Cerebellar cortex (tissue), 1 donor: ENCODE measurements around the gene LHPP.

Experiments
- DNase-seq: peaks from one replicate; pipeline ENCODE4 v3.0.0-alpha.2; 2015; ENCODE audit warnings: low spot score

LHPP gene

DNA sequence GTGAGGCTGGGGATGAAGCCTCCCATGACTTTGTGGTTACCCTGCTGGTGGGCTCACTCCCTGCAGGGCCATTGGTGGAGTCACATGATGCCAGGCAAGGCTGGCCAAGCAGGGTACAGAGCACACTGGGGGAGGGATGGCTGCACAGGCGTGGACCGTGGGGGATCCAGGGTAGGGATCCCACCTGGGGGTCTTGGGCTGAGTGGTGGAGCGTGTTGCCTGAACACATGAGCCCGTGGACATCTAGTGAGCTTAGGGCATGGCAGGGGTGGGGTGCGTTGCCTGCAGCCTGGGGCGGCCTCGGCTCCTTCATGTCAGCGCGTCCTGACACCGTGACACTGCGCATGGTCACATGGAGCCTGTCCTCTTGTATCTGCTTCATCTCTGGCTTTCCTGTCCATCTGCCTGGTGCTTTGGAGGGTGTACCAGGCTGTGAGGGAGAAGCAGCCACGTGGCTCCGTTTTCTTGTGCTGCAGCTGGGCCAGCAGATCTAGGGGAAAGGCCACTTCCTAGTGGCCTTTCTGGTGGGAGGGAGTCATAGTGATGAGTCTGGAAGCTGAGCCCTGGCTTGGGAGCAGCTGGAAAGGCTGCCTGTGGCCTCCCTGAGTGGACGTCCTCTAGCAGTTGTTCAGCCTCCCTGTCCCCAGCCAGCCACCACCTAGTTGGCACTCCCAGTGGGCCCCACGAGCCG is 96.2 kb downstream of the LHPP start:
- DNase-seq: no peak

DNA sequence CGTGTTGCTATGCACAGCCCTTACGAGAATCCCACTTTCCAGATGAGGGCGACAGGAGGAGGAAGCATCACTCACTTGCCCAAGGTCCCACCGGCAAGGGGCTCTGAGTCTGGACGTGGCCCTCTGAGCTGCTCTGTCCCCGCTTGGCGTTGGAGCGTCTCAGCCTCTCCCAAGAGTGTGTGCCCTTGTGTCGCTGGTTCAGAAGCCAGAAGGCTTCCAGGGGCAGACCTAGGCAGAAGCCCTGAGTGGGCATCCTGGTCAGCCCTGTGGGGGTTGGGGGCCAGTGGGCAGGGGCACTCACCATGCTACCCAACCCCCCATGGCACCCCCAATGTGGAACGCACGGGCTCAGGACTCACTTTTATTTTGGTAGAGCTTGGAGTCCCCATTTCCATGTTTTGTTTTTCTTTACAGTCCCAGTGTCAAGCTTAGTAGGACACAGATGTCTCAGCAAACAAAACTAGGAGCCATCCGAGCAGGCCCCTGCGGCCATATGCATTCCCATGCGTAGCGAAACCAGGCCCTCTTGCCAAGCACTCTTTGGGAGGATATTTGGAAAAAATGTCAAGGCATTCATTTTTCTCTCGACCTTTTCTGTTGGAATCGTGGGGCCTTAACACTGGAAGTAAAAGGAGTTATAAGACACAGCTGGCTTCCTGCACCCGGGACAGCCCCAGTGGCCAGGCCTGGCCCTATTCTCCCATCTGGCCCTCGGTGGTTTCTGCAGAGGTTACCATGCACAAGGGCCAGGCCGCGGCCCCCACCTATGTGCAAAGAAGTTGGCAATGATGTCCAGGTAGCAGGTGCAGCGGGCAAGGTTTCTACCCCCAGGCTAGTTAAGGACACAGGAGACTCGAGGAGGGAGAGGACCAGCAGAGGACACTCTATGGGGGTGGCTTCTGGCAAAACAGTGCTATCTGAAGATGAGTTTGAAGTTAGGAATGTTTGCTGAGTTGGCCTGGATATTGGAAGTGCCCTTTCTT is 97.0 kb downstream of the LHPP start:
- no peak for DNase-seq

DNA sequence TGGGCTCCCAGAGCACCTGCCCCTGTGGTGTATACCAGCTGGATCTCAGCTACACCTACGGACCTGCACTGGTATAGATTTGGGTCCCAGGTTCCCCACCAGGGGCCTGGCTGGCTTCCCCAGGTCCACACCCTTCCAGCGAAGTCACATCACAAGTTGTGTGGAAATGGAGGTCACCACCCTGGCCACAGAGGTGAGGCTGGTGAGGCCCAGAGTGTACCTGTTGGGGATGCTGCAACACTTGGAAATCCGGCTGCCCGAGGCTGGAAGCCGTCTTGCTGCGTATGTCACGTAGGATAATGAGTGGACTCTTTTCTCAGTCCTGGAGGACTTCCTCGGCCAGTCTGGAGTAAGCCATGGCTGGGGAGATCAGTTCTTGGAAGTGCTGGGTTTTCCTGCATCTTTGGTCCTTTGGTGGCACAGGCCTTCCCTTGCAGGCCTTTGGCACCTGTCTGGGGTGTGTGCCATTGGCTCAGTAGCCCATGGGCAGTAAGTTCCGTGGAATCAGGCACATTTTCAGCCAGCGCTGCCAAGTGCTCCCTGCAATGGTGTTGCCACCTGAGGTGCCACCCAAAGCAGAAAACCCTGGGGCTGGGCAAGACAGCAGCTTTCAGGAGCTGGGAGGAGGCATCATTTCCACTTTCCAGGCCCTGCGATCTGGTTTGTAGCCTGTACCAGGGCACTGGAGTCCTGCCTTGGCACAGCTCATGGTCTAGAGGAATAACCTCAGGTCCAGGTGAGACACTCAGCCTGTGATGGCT is 97.9 kb downstream of the LHPP start:
- peak; percentile 54 for DNase-seq

DNA sequence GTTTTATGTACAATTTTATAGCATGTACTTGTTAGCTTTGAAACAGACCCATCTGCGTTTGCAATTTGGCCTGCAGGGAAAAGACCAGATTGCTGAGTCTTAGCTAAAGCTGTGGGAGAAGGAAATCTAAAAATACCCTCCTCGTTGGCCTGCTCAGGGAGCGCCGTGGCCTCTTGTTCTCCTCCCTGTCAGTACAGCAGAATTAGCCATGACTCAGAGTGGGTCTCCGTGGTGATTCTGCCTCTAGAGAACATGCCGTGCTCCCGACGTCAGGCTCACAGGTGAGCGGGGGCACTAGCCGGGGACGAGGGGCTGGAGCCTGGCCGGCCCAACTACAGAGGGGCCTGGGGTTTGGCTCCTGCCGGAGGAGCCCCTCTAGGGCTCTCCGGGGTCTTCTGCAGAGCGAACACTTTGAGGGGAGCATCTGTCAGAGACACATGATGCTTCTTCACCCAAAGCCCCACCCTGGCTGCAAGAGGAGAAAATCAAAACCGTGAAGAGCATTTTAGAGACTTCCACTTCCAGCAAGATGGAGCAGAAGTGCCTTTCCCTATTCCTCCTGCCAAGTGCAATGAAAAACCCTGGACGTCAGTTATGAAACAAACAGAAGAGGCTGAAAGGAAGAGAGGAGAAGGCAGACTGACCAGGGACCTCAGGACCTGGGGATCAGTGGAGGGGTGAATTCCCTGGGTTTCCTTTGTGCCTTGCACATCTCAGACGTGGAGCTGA is 98.9 kb downstream of the LHPP start:
- DNase-seq: peak; percentile 93

DNA sequence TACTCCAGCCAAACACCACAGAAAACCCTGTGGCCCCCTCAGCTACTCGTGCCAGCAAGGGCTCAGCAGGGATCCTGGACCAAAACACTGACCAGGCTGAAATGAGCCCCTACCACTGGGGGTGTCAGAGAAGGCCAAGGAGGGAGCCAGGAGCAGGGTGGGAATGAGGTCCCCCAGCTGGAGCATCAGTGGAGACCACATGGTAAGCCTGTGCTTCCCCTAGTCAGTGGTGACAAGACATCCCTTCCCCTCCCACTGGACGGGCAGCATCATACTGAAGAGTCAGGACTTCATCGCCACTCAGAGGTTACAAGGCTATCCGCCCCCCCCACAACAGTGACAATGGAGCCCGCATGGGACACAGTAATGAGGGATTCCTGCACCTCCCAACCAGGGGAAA is 99.6 kb downstream of the LHPP start:
- DNase-seq: peak; percentile 15

DNA sequence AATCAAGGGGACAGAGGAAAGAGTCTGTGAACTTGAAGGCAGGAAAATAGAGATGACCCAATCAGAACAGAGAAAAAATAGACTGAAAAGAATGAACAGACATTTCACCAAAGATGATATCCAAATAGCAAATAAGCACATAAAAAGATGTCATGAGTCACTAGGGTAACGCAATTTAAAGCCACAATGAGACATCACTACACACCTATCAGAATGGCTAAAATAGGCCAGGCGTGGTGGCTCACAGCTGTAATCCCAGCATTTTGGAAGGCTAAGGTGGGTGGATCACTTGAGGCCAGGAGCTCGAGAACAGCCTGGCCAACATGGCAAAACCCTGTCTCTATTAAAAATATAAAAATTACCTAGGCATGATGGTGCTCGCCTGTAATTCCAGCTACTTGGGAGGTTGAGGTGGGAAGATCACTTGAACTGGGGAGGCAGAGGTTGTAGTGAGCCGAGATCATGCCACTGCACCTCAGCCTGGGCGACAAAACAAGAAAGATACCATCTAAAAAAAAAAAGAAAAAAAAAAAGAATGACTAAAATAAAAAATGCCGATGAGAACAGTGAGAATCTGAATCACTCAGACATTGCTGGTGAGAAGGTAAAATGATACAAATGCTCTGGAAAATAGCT is 100.9 kb downstream of the LHPP start:
- DNase-seq: no peak

DNA sequence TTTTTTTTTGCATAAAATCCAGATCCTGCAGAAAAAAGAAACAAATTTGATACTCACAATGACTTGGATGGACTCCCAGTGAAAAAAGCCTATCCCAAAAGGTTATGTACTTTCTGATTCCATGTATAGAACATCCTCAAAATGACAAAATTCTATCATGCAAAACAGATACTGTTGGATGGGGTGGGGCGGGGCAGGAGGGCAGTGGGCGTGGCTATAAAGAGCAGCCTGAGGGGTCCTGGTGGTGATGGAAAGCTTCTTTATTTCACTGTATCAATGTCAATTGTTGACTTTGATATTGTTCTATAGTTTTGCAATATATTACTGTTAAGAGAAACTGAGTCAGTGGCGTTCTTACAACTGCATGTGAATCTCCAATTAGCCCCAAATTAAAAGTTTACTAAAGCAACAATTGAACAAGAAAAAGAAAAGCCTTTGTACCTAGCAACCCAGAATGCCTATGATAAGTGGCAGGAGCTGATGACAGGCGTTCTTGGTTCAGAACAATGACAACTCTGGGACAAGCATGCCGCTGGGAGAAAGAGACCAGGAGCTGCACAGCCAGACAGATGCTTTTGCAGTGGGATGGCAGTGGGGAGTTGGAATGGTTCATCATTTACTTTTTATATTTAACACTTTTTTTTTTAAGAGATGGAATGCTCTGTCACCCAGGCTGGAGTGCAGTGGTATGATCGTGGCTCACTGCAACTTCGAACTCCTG is 101.9 kb downstream of the LHPP start:
- DNase-seq: no peak

DNA sequence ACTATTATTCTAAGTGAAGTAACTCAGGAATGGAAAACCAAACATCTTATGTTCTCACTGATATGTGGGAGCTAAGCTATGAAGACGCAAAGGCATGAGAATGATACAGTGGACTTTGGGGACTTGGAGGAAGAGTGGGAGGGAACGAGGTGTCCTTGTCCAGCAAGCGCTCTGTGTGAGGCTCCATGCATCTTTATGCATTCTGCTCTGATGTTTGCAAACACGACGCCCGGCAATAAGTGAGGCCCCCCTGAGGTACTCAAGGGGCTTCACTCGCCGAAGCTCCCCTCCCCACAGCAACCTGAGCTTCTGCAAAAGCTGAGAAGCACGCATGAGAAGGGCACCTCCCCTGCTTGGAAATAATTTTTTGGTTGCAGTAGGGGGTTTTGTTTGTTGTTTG is 103.3 kb downstream of the LHPP start:
- DNase-seq: no peak

DNA sequence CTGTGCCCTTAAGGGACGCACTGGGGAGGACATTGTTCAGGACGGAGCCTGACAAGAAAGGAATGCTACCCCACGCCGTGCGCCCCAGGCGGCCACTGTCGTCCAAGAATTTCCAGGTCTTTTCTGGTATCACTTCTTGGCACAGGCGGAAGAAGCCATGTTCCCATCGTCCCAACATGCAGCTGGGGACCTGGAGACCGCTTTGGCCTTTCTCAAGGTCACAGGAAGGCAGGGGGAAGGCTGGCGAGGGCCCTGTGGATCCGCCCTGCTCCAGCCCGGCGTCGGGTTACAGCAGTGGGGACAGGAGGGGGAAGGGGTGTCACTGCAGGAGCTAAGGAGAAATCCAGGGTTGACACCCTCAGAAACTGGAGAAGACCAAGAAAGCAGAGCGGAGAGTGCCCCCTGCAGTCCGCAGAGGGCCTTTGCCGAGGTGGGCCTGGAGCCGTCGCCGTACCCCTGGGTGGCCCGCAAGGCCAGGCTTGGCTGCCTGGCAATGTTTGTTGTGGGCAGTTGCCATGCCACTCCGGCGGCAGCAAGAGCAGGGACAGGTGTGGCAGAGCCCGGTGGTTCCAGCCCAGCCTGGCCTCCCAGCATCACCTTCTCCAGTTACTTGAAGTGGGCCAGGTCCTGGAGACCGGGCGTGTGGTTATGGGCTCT is 104.1 kb downstream of the LHPP start:
- DNase-seq: peak; percentile 40

DNA sequence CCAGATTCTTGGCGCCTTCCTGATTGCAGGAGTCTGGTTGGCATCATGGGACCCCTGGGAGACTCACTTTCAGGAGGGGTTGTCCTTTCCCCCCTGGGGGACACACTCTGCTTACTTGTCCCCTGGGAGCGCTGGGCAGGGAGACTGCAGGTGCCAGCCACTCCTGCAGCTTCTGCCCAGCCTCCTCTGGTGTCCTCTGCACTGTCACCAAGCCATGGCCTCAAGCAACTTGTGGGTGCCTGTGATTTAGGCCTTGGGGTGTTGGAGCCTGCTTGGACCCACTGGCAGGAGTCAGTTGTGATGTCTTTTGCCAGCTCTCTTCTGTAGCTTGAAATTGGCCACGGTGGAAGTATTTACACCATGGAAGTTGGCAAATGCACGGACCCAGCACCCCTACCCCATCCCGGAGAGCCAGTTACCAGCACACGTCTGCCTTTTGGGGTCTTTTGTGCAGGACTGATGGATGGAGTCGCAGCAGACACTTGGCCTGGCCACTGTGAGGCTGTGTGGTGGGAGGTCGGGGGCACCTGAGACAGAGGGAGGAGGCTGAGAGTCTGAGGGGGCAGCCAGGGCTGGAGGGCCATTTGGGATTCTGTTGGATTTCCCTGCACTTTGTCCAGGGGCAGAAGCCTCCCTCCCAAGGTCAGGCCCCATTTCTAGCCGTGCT is 104.7 kb downstream of the LHPP start:
- no peak for DNase-seq

DNA sequence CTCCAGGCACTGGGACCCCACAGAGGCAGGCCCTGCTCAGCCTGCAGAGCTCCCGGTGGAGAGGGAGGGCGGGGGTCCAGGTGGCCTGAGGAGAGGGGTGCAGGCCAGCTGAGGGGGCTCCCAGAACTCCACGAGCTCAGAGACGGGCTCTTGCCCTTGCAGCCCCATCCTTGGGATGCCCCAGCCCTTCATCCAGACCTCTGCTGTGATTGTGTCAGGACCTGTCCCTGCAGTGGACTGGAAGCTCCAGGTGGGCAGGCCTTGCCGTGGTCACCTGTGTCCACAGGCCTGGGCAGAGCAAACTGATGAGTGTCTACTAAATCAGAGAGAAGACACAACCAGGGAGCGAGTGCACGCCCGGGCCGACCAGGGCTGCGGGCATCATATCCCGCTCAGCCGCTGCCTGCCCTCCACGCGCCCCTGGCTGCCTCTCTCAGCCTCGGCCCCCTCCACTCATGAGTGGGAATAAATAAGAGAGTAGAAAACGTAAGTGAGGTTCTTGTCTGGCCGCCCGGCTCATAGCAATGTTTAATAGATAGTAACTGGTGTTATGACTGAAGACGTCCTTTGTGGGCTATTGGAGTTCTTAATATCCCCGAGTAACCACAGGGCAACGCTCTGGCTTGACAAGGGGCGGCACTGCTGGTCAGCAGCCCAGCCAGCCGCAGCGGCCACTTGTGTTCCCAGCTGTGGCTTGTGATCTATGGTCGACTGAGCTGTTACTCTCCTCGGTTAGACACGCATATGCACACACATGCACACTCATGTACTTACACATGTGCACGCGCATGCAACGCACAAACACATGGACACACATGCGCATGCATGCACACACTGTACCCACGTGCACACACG is 105.6 kb downstream of the LHPP start:
- no peak for DNase-seq

DNA sequence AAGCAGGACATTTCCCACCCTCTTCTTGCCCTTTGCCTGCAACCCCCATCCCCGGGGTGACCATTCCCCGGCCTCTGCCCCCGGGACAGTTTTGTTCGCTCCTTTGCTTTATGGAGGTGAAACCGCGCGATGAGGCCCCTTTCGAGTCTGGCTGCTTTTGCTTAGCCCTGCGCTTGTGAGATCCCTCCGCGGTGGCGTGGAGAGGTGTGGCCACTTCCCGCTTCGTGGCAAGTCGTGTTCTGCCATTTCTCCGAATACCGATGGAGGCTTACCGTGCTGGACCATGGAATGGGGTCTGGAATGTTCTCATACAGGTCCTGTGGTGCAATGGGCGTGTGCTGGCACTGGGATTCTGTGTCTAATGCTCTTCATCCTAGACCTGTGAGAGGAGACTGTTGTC is 106.7 kb downstream of the LHPP start:
- DNase-seq: no peak

DNA sequence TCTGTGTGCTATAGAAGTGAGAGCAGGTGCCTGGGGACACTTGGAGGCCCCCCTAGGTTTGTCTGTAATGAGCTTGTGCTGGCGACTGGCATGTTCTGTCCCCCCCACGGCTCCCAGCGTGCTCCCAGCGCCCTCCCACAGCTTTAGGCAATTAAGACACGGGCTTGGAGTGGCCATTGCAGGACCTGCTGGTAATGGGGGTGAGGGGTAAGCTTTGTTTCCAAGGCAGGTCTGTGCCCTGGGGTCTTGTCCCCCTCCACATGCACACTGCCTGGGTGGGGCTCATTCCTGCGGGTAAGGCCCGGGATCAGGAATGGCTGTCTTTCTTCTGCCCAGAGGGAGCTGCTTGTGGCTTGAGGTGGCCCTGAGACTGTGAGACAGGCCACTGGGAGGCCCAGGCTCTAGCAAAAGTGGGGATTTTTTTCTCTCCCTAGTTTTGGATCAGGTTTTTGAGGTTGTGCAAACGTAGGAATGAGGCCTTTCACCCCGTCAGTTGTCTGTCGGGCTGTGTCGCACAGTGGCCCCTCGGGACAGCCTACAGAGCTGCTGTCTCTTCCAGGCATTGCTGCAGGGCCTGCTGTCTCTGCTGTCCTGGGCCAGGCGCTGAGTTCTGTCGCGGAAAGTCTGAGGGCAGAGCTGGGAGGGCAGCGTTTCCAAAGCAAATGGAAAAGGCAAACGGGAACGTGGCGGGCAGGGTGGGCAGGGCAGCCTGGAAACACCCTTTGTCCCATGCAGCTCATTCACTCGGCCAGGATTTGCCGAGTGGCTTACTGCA is 107.4 kb downstream of the LHPP start:
- no peak for DNase-seq

DNA sequence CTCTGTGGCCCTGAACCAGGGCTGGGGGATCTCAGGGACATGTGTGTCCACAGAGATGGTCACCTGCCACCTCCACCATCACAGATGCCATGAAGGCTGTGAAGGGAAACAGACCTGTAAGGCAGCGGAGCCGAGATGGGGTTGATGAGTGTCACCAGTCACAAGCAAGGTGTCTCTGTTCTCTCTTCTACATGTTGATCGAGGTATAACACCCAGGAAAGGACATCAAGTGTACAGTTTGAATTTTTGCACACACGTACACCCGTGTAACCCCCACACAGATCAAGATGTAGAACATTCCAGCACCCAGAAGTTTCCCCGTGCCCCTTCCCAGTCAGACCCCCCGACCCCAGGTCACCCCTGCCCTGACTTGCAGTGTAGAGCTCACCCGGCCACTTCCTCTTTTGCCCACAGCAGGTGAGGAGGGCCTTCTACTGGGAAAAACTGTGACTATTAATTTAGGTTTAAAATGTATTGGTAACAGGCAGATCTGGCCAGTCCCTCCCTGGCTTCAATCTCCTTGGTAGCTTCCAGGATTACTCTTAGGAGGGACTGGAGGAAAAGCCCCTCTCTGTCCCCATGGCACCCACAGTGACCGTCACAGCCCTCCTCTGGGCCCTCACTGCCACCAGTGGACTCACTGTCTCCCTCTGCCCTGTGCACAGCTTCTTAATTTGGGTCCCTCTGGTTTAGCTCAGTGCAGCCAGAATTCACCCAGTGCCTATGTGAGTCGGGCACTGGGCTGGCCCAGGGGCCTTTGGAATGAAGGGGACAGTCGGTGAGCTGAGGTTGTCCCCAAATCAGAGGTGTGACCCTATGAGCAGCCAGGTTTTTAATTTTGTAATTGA is 108.2 kb downstream of the LHPP start:
- DNase-seq: no peak

DNA sequence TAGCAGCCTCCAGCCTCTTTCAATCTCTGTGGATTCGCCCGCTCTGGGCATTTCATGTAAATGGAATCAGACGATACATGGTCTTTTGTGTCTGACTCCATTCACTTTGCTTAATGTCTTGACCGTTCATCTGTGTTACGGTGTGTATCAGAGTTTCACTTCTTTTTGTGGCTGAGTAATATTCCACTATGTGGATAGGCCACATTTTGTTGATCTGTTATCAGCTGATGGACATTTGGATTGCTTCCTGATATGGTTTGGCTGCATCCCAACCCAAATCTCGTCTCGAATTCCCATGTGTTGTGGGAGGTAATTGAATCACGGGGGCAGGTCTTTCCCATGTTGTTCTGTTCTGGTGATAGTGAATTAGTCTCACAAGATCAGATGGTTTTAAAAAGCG is 109.0 kb downstream of the LHPP start:
- no peak for DNase-seq

DNA sequence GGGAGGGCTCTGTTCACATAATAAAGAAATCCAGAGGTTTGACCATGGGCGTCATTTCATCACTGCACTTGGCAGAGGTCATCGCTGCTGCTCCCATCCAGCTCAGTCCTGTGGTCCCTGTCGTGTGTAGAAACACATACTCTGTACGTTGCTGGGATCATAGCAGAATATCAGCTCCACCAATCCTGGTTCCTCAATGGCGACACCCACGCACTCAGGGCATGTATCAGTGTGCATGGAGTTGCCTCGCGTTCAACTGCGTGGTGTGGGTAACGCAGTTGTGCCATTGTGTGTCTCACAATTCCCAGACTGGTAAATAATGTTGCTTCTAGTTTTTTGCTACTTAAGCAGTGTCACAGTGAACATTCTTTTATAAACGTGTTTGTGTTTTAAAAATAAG is 111.1 kb downstream of the LHPP start:
- no peak for DNase-seq
